ENCODE data around the gene WASHC2C.

DNA sequence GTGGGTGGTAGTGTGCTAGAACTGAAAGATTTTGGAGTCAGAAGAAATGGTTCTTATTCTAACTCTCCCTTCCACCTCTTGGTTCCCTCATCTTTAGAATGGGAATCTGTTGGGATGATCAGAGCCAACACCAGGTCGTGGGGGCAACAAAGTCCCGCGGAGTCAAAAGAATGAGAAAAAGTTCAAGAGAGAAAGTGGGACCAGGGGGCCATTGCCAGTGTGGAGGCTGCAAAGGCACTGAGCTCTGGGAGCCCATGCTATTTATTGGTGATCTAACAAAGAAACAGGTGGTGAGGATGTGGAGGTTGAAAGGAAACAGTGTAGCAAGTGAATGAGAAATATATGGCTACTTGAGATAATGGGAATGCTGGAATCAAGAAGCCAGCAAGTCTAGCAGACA is 90.8 kb downstream of the WASHC2C start:
- TF ChIP-seq TAF1 (IDR thresholded peaks at IDR 0.05; ENCODE audit: borderline replicate concordance, insufficient read depth, low read length): no peak
- TF ChIP-seq SIN3A (IDR thresholded peaks at IDR 0.05; ENCODE audit: borderline replicate concordance, insufficient read depth, low read length): no peak
